Erythroblast (primary cell): ENCODE measurements around the gene ADPRHL1.

ENCODE experiments used
- GATA1 ChIP-seq: IDR thresholded peaks from 2 replicates; pipeline ENCODE4 v1.6.1; 2011; ENCODE audit warnings: low read depth, mild to moderate bottlenecking, control low read depth, low read length, moderate library complexity
- POLR2A ChIP-seq: IDR thresholded peaks from 2 replicates; pipeline ENCODE4 v1.6.1; 2011; ENCODE audit warnings: mild to moderate bottlenecking, low read length

DNA sequence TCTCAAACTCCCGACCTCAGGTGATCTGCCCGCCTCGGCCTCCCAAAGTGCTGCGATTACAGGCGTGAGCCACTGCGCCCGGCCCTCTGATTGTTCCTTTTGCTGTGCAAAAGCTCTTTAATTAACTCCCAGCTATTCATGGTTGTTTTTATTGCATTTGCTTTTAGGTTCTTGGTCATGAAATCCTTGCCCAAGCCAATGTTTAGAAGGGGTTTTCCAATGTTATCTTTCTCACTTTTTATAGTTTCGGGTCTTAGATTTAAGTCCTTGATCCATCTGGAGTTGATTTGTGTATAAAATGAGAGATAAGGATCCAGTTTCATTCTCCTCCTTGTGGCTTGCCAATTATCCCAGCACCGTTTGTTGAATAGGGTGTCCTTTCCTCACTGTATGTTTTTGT is 70.2 kb downstream of the ADPRHL1 start:
- TF ChIP-seq POLR2A: no peak
- no peak for TF ChIP-seq GATA1
